Coronary artery (tissue), 2 donors: ENCODE data around the gene DCAF6.

Source experiments
- DNase-seq: peaks from one replicate; pipeline ENCODE4 v3.0.0-alpha.2; 2017; ENCODE audit warnings: low spot score
- H3K27ac ChIP-seq, 2 donors: fragments of 200-600 bp; sonication (generic); one replicate each; pipeline ENCODE4 v1.5.1; 2016 to 2019
- H3K4me3 ChIP-seq: fragments of 200-600 bp; sonication (generic); 2 replicates; pipeline ENCODE4 v1.5.1; 2016; ENCODE audit warnings: mild to moderate bottlenecking, moderate library complexity
- TF ChIP-seq, protein P1 (sequence below): fragments of 200-600 bp; sonication (generic); IDR thresholded peaks from one replicate; pipeline ENCODE4 v1.5.1; 2019; ENCODE audit warnings: antibody characterized with exemption

The DCAF6 gene

DNA sequence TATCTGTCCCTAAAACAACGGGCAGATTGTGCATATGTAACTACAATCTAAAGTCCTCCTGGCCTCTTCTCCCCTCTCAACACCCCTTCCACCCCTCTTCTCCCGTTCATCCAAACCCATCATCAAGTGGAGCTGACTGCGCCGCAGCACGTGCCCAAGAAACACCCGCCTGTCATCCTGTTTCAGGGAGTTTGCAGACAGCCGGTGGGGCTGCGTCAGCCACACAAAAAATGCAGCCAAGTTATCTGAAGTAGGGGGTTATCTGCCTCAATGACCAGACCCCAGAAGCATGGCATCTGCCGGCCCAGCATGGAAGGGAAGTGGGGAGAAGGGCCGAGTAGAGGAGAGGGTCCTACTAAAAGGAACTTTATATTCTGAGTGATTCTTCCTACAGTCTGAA lies 151.2 kb downstream of the DCAF6 start:
- no peak overlapping the region for H3K4me3 ChIP-seq
- H3K27ac ChIP-seq, result no peak overlapping the region
- peak; percentile 45 for DNase-seq
- TF ChIP-seq, protein P1, sequence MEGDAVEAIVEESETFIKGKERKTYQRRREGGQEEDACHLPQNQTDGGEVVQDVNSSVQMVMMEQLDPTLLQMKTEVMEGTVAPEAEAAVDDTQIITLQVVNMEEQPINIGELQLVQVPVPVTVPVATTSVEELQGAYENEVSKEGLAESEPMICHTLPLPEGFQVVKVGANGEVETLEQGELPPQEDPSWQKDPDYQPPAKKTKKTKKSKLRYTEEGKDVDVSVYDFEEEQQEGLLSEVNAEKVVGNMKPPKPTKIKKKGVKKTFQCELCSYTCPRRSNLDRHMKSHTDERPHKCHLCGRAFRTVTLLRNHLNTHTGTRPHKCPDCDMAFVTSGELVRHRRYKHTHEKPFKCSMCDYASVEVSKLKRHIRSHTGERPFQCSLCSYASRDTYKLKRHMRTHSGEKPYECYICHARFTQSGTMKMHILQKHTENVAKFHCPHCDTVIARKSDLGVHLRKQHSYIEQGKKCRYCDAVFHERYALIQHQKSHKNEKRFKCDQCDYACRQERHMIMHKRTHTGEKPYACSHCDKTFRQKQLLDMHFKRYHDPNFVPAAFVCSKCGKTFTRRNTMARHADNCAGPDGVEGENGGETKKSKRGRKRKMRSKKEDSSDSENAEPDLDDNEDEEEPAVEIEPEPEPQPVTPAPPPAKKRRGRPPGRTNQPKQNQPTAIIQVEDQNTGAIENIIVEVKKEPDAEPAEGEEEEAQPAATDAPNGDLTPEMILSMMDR, result no peak

GRCh38 chr1:168088511-168089325 lies 152.2 kb downstream of the DCAF6 start:
- DNase-seq, result peak; percentile 31
- Histone ChIP-seq H3K27ac (no peak overlapping the region), H3K4me3 (no peak overlapping the region)
- TF ChIP-seq, protein P1, result no peak

GRCh38 chr1:168089326-168089978 lies 153.0 kb downstream of the DCAF6 start:
- Histone ChIP-seq H3K27ac (no peak overlapping the region), H3K4me3 (no peak overlapping the region)
- TF ChIP-seq, protein P1, result no peak
- no peak for DNase-seq

GRCh38 chr1:168089979-168090337 lies 153.5 kb downstream of the DCAF6 start:
- DNase-seq, result no peak
- TF ChIP-seq, protein P1, result no peak
- Histone ChIP-seq H3K4me3 (no peak overlapping the region), H3K27ac (no peak overlapping the region)

DNA sequence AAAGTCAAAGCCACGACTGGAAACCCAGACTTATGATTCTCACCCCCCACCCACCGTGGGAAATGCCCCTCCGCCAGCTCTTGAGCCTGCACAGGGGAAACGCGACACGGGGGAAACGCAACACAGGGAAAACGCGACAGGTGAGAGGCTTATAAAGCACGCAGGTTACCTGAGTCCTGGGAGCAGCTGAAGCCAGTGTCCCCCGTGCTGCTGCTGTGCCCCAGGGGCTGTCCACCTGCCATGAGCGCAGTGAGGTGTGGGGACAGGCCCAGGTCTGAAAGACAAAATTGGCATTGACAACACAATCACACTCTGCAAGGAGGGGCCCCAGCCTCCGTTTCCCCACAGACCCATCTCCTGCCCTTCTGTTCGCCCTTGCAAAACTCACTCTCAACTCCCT lies 153.9 kb downstream of the DCAF6 start:
- Histone ChIP-seq H3K27ac (no peak overlapping the region), H3K4me3 (no peak overlapping the region)
- TF ChIP-seq, protein P1, result no peak
- DNase-seq, result no peak

GRCh38 chr1:168091063-168091462 lies 154.6 kb downstream of the DCAF6 start:
- Histone ChIP-seq H3K4me3 (no peak overlapping the region), H3K27ac (no peak overlapping the region)
- DNase-seq, result no peak
- TF ChIP-seq, protein P1, result no peak
